Cardiac fibroblast (primary cell): ENCODE results near the gene LTBP2.

Source experiments
- DNase-seq, 2 donors: peaks; one replicate each; pipeline versions ENCODE4 v3.0.0 to v3.0.0-alpha.2; 2010; ENCODE audit warnings: low read depth in 2 of 2
- H3K4me3 ChIP-seq, 2 donors: replicated peaks in 1 of 2; 1 replicate in 1 of 2; 2 replicates in 1 of 2; pipeline ENCODE4 v1.5.1; 2011; ENCODE audit warnings: low read depth in 2 of 2, low read length in 2 of 2, mild to moderate bottlenecking in 2 of 2, moderate library complexity in 1 of 2
- TF ChIP-seq, protein P1 (sequence below): IDR thresholded peaks from one replicate; pipeline ENCODE4 v1.5.1; 2011; ENCODE audit warnings: low read depth, mild to moderate bottlenecking, low read length, inconsistent platforms

LTBP2 gene

DNA sequence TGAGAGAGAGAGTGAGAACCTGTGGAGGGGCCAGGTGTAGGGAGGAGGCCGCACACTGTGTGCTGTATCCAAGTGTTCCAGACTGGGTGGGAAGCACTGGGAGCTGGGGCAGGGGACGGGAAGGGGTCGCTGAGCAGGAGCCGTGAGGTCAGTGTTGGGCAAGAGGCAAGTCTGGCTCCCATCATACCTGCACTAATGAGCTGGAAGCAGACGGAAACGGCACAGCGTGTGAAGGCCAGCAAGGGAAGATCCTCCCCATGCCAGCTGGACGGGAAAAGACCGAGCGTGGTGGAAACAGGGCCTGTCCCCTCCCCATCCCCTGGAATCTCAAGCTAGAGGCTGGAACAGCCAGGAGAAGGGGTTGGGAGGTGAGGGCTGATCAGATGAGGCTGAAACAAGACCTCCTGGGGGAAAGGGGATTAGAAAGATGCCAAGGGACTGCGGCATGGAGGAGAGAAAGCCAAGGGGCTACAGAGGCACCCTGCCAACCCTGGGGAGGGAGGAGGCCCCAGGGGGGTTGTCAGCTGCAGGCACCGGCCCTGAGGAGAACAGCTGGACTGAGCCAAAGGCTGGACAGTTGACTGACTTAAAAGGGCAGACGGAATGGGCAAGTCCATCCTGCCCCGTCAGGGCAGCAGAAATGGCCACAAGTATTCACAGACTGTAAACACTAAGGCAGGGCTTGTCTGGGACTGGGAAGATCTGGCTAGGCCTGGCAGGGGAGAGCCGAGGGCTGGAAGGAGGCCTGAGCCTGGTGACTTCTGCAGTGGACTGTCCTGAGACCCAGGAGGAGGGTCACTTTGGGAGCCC is 19.0 kb upstream of the LTBP2 start:
- H3K4me3 ChIP-seq: no peak overlapping the region
- TF ChIP-seq, protein P1, sequence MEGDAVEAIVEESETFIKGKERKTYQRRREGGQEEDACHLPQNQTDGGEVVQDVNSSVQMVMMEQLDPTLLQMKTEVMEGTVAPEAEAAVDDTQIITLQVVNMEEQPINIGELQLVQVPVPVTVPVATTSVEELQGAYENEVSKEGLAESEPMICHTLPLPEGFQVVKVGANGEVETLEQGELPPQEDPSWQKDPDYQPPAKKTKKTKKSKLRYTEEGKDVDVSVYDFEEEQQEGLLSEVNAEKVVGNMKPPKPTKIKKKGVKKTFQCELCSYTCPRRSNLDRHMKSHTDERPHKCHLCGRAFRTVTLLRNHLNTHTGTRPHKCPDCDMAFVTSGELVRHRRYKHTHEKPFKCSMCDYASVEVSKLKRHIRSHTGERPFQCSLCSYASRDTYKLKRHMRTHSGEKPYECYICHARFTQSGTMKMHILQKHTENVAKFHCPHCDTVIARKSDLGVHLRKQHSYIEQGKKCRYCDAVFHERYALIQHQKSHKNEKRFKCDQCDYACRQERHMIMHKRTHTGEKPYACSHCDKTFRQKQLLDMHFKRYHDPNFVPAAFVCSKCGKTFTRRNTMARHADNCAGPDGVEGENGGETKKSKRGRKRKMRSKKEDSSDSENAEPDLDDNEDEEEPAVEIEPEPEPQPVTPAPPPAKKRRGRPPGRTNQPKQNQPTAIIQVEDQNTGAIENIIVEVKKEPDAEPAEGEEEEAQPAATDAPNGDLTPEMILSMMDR: no peak
- no peak for DNase-seq

DNA sequence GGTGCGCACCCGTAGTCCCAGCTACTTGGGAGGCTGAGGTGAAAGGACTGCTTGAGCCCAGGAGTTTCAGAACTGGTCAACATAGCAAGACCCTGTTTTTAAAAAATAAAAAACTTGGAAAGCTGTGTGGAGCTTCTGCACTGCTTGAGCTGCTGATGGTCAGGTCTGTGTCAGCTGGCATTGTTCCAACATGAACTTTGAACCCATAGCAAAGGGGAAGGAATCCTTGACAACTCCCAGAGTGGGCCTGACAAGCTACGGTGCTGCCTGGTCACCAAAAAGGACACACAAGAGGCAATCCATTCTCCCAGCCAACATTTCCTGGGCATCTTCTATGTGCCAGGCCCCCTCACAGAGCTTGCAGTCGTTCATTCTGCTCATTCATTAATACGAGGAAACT is 16.4 kb upstream of the LTBP2 start:
- no peak for DNase-seq
- TF ChIP-seq, protein P1: no peak
- no peak overlapping the region for H3K4me3 ChIP-seq

DNA sequence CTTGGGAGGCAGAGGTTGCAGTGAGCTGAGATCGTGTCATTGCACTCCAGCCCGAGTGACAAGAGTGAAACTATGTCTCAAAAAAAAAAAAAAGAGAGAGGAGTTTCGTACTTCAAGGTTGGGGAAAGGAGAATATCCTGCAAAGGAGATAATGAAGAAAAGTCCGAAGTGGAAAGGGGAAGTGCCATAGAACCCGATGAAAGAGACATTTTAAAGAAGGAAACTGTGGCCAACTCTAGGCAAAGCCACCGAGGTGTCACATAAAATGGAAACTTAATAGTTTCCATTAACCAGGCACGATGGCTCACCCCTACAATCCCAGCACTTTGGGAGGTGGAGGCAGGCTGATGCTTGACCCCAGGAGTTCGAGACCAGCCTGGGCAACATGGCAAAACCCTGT is 15.0 kb upstream of the LTBP2 start:
- DNase-seq: no peak
- TF ChIP-seq, protein P1: no peak
- no peak overlapping the region for H3K4me3 ChIP-seq

DNA sequence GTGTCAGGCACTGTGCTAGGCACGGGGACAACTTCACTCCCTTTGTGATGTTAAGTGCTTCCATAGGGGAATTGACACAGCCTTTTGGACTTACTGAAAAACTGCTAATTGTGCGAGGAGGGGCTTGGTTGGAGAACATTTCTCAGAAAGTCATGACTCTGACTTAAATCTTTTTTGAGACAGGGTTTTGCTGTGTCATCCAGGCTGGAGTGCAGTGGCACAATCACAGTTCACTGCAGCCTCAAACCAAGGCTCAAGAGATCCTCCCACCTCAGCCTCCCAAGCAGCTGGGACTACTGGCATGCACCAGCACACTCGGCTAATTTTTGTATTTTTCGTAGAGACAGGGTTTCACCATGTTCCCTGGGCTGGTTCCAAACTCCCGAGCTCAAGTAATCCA is 10.2 kb upstream of the LTBP2 start:
- no peak for DNase-seq
- no peak overlapping the region for H3K4me3 ChIP-seq
- TF ChIP-seq, protein P1: no peak

DNA sequence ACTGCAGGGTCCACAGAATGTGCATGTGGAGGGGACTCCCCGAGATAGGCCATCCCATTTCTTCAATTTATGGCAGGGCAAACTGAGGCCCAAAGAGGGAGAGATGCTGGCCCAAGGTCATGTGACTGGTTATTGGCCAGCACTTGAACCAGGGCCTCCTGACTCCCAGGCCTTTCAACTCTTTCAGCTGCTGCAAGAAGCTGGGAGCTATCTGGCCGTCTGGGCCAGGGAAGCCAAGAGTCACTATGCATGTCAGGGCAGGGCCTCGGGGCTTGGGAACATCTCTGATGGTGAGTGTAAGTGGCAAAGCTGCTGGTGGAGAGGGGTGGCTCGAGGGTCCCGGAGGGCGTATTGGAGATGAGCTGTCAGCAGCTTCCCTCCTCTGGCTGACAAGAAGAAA is 9.5 kb upstream of the LTBP2 start:
- TF ChIP-seq, protein P1: no peak
- DNase-seq: peak in 1 of 2 donors; percentile 48
- no peak overlapping the region for H3K4me3 ChIP-seq

DNA sequence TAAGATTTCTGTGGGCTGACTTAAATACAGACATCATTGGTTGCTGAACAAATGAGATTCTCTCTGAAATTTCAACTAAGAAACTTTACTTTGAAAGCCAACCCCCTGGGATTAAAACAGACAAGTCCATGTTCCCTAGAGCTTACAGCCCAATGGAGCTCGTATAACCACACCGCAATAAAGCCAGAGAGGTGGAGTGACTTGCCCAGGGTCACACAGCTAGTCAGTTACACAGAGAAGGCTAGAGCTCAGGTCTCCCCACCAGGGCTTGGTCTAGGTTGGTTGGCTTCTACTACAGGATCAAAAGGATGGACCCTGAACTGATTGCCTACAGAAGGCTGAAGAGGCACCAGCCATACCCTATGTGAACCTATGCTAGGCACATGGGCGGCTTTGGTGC is 8.9 kb upstream of the LTBP2 start:
- TF ChIP-seq, protein P1: no peak
- no peak for DNase-seq
- no peak overlapping the region for H3K4me3 ChIP-seq
